Measurements from ENCODE around the gene NEU1. TPM values are rescaled to one million over a fixed set of nuclear protein-coding genes. Genes with fewer than 3 reads are reported as not detected.
"Not testable (repeated sequence)": the region's sequence is repeated elsewhere in the genome, so short reads cannot be mapped to it uniquely, and the experiment has no call there.

The NEU1 gene
- total RNA-seq, 6 donors from 2014 or later = 28.3 to 90.3 (median 64.6) TPM

DNA sequence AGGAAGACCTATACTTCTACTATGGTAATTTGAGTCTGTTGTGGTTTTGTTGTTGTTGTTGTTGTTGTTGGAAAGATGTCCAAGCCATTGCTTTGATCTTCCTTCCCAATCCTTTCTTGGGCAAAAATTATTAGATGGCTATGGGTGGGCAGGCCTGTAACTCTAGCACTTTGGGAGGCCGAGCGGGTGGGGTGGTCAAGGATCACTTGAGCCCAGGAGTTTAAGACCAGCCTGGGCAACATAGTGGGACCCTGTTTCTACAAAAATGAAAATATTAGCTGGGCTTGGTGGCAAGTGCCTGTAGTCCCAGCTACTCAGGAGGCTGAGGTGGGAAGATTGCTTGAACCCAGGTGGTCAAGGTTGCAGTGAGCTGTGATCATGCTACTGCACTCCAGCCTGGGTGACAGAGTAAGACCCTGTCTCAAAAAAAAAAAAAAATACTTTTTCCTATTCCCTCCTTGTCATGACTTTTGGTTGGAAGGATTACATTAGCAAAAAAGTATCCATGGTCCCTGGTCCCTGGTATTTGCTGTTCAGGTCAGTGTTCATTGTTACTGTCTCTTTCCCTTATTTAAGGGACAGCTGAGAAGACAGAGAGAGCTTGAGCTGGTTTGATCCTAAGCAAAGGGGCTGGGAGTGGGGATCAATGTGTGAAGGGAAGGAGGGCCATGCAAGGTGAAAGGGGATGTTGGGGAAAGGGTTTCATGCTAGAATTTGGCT is 11.7 kb downstream of the NEU1 start:
- DNase-seq (no peak), ATAC-seq (ENCODE audit: low FRiP score in 2 of 2) (no peak)
- H3K4me3 ChIP-seq = no peak overlapping the region
- H3K4me1 ChIP-seq = no peaks in the 10 kb centered on the region
- TF ChIP-seq POLR2A (IDR thresholded peaks at IDR 0.05) (no peak), POLR2AphosphoS5 (IDR thresholded peaks at IDR 0.05) (no peak)
- TF ChIP-seq, protein P1, sequence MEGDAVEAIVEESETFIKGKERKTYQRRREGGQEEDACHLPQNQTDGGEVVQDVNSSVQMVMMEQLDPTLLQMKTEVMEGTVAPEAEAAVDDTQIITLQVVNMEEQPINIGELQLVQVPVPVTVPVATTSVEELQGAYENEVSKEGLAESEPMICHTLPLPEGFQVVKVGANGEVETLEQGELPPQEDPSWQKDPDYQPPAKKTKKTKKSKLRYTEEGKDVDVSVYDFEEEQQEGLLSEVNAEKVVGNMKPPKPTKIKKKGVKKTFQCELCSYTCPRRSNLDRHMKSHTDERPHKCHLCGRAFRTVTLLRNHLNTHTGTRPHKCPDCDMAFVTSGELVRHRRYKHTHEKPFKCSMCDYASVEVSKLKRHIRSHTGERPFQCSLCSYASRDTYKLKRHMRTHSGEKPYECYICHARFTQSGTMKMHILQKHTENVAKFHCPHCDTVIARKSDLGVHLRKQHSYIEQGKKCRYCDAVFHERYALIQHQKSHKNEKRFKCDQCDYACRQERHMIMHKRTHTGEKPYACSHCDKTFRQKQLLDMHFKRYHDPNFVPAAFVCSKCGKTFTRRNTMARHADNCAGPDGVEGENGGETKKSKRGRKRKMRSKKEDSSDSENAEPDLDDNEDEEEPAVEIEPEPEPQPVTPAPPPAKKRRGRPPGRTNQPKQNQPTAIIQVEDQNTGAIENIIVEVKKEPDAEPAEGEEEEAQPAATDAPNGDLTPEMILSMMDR (IDR thresholded peaks at IDR 0.05) = no peak
- H3K27me3 ChIP-seq = no peaks in the 10 kb centered on the region
- no peaks in the 10 kb centered on the region for H3K36me3 ChIP-seq
- WGBS, 2 donors = 85 to 94% methylated on average over 2 of the region's 2 CpGs
- H3K9me3 ChIP-seq = no peaks in the 10 kb centered on the region
- no peak overlapping the region for H3K27ac ChIP-seq

DNA sequence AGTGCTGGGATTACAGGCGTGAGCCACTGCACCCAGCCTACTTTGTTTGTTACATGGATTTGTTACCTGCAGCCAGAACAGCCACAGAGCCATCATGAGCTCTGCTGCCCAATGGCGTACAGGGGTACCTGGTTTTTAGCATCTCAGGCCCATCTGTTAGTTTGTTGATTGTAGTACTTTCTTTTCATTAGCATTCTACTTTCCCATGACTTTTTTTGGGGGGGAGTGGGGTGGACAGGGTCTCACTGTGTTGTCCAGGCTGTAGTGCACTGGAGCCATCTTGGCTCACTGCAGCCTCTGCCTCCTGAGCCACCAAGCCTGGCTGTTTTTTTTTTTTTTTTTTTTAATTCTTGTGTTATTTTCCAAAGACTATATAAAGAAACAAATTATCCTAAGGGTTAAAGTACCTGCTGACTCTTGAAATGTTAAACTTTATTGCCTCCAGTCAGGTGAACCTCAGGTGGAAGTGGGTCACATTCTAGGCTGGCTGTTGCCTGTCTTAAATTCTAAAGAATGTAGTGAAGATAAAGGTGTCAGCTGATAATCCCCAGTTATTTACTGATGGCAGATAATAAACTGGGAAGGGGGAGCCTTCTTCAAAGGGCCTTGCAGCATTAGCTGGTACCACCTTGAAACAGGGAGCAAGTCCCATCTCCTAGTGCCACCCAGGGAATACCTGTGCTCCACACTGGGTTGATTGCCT is 15.2 kb downstream of the NEU1 start:
- no peak for DNase-seq

DNA sequence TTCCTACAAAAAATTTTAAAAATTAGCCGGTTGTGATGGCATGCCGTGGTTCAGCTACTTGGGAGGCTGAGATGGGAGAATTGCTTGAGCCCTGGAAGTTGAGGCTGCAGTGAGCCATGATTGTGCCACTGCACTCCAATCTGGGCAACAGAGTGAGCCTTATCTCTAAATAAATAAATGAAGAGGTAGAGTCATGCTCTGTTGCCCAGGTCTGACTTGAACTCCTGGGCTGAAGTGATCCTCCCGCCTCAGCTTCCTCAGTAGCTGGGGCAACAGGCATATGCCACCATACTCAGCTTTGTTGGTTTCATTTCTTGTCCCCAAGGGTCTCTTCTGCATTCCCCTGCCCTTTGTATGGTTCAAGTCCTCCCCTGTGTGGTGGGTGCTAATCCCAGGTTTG is 18.1 kb downstream of the NEU1 start:
- Histone ChIP-seq H3K27ac (no peak overlapping the region), H3K9me3 (no peaks in the 10 kb centered on the region), H3K36me3 (peaks cover 7 to 28% (median 19%) of the 10 kb centered on the region in 4 donors), H3K4me1 (no peaks in the 10 kb centered on the region), H3K27me3 (no peaks in the 10 kb centered on the region), H3K4me3 (no peak overlapping the region)
- 80 to 92% methylated on average over 3 of the region's 3 CpGs for WGBS, 2 donors
- TF ChIP-seq POLR2AphosphoS5 (IDR thresholded peaks at IDR 0.05) (no peak), POLR2A (IDR thresholded peaks at IDR 0.05) (no peak), EP300 (IDR thresholded peaks at IDR 0.05) (no peak)
- TF ChIP-seq, protein P1 (IDR thresholded peaks at IDR 0.05) = no peak
- no peak for ATAC-seq (ENCODE audit: low FRiP score in 2 of 2)
- DNase-seq = no peak

More for the DNA sequence above, 15.2 kb downstream of the NEU1 start:
- no peaks in the 10 kb centered on the region for H3K4me1 ChIP-seq
- no peak overlapping the region for H3K27ac ChIP-seq
- no peaks in the 10 kb centered on the region for H3K9me3 ChIP-seq
- TF ChIP-seq, protein P1 (IDR thresholded peaks at IDR 0.05) = no peak
- no peak for TF ChIP-seq POLR2AphosphoS5 (IDR thresholded peaks at IDR 0.05)
- no peak for TF ChIP-seq EP300 (IDR thresholded peaks at IDR 0.05)
- no peak for TF ChIP-seq POLR2A (IDR thresholded peaks at IDR 0.05)
- H3K36me3 ChIP-seq = no peaks in the 10 kb centered on the region
- ATAC-seq (ENCODE audit: low FRiP score in 2 of 2) = no peak
- no peak overlapping the region for H3K4me3 ChIP-seq
- WGBS, 2 donors = 89 to 90% methylated on average over 2 of the region's 2 CpGs
- no peaks in the 10 kb centered on the region for H3K27me3 ChIP-seq

DNA sequence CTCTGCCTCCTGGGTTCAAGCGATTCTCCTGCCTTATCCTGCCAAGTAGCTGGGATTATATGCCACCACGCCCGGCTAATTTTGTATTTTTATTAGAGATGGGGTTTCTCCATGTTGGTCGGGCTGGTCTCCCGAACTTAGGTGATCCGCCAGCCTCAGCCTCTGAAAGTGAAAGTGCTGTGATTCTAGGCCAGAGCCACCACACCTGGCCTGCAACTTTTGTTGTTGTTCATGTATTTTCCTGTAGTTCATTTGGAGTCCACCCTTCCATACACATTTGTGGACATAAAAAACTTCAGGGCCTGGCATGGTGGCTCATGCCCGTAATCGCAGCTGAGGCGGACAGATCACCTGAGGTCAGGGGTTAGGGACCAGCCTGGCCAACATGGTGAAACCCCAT is 20.6 kb downstream of the NEU1 start:
- no peak for DNase-seq
- ATAC-seq (ENCODE audit: low FRiP score in 2 of 2) = no peak
- Histone ChIP-seq H3K36me3 (peaks cover 14 to 53% (median 44%) of the 10 kb centered on the region in 4 donors), H3K27ac (no peak overlapping the region), H3K4me3 (no peak overlapping the region), H3K4me1 (peaks cover 17 to 20% (median 19%) of the 10 kb centered on the region in 4 donors), H3K27me3 (no peaks in the 10 kb centered on the region), H3K9me3 (no peaks in the 10 kb centered on the region)
- no peak for TF ChIP-seq EP300 (IDR thresholded peaks at IDR 0.05)
- no peak for TF ChIP-seq POLR2AphosphoS5 (IDR thresholded peaks at IDR 0.05)
- TF ChIP-seq, protein P1 (IDR thresholded peaks at IDR 0.05) = no peak
- no peak for TF ChIP-seq POLR2A (IDR thresholded peaks at IDR 0.05)
- WGBS, 2 donors = 95% methylated on average over 9 of the region's 9 CpGs

DNA sequence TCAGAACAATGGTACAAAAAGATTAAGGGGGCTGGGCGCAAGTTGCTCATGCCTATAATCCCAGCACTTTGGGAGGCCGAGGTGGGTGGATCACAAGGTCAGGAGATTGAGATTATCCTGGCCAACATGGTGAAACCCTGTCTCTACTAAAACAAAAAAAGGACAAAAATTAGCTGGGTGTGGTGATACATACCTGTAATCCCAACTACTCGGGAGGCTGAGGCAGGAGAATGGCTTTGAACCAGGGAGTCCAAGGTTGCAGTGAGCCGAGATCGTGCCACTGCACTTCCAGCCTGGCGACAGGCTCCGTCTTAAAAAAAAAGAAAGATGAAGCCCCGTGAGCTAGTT is 22.9 kb downstream of the NEU1 start:
- DNase-seq; H3K4me3 ChIP-seq; H3K27ac ChIP-seq; ATAC-seq (ENCODE audit: low FRiP score in 2 of 2); H3K9me3 ChIP-seq; H3K27me3 ChIP-seq: not testable (repeated sequence)
- Histone ChIP-seq H3K36me3 (peaks cover 14 to 55% (median 48%) of the 10 kb centered on the region in 4 donors), H3K4me1 (peaks cover 32 to 37% (median 33%) of the 10 kb centered on the region in 4 donors)
- 95 to 96% methylated on average over 8 of the region's 8 CpGs for WGBS, 2 donors
